ENCODE data around the gene TBRG4. TPM values are rescaled to one million over a fixed set of nuclear protein-coding genes. Genes with fewer than 3 reads are reported as not detected.

The TBRG4 gene
- polyA plus RNA-seq, 3 donors, result 32.7 to 42.2 (median 38.4) TPM

- H2AFZ ChIP-seq (ENCODE audit: insufficient read depth, low read depth, low read length, poor library complexity, severe bottlenecking), result no peak overlapping the region
- peaks cover 2 to 8% (median 2%) of the 10 kb centered on the region in 3 donors for H3K27me3 Mint-ChIP-seq (ENCODE audit: low read depth in 3 of 3)
- H3K27ac Mint-ChIP-seq, result no peak overlapping the region
- H3K4me3 ChIP-seq (replicated peaks in 1 of 3; ENCODE audit: low read depth in 2 of 3, low read length in 3 of 3), result no peak overlapping the region
- no peaks in the 10 kb centered on the region for H3K9me3 ChIP-seq (replicated peaks in 1 of 2; ENCODE audit: control insufficient read depth in 1 of 2, insufficient read depth in 1 of 2, low read length in 2 of 2)
- H3K4me2 ChIP-seq (replicated peaks; ENCODE audit: extremely low read depth, low read length, poor library complexity, severe bottlenecking), result no peak overlapping the region
- H3K9me3 Mint-ChIP-seq, result peaks cover 0 to 8% (median 0%) of the 10 kb centered on the region in 7 donors
- H3K9ac ChIP-seq (ENCODE audit: insufficient read depth, low read length, poor library complexity, severe bottlenecking), result no peak overlapping the region
- no peaks in the 10 kb centered on the region for H3K36me3 ChIP-seq (replicated peaks in 1 of 2; ENCODE audit: control insufficient read depth in 1 of 2, insufficient read depth in 2 of 2, low read length in 2 of 2)
- no peak overlapping the region for H3K27ac ChIP-seq (ENCODE audit: low read depth in 1 of 2, low read length in 2 of 2)
- no peak overlapping the region for H3K4me3 Mint-ChIP-seq
- H3K4me1 Mint-ChIP-seq, result peaks cover 10% of the 10 kb centered on the region
- H3K79me2 ChIP-seq (ENCODE audit: insufficient read depth, low read length), result no peaks in the 10 kb centered on the region
- intact Hi-C loops (cut with micrococcal nuclease), result loop anchor here in 1 of 2 donors (10.0 kb wide), 1 partner anchor 544 kb away; the partner anchor contains the start of gene DDX56
- no peaks in the 10 kb centered on the region for H3K27me3 ChIP-seq (ENCODE audit: control insufficient read depth in 2 of 2, insufficient read depth in 2 of 2, low read length in 2 of 2)
- TF ChIP-seq, protein P1, sequence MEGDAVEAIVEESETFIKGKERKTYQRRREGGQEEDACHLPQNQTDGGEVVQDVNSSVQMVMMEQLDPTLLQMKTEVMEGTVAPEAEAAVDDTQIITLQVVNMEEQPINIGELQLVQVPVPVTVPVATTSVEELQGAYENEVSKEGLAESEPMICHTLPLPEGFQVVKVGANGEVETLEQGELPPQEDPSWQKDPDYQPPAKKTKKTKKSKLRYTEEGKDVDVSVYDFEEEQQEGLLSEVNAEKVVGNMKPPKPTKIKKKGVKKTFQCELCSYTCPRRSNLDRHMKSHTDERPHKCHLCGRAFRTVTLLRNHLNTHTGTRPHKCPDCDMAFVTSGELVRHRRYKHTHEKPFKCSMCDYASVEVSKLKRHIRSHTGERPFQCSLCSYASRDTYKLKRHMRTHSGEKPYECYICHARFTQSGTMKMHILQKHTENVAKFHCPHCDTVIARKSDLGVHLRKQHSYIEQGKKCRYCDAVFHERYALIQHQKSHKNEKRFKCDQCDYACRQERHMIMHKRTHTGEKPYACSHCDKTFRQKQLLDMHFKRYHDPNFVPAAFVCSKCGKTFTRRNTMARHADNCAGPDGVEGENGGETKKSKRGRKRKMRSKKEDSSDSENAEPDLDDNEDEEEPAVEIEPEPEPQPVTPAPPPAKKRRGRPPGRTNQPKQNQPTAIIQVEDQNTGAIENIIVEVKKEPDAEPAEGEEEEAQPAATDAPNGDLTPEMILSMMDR (IDR thresholded peaks at IDR 0.05), result no peak
- H3K4me1 ChIP-seq (ENCODE audit: control insufficient read depth in 1 of 2, insufficient read depth in 2 of 2, low read length in 2 of 2), result peaks cover 0 to 7% of the 10 kb centered on the region in 2 donors
- H3K36me3 Mint-ChIP-seq, result no peaks in the 10 kb centered on the region
- no CpG with 5 or more reads among the region's 3 CpGs for WGBS (ENCODE audit: insufficient coverage)
- no peak for DNase-seq
- H4K20me1 ChIP-seq (ENCODE audit: insufficient read depth, low read length), result no peaks in the 10 kb centered on the region
Measured at GRCh38 chr7:45118889-45119331, 7.4 kb upstream of the TBRG4 start.

- no peaks in the 10 kb centered on the region for H3K79me2 ChIP-seq (ENCODE audit: insufficient read depth, low read length)
- peaks cover 2 to 8% (median 2%) of the 10 kb centered on the region in 3 donors for H3K27me3 Mint-ChIP-seq (ENCODE audit: low read depth in 3 of 3)
- WGBS (ENCODE audit: insufficient coverage), result 83% methylated on average over 1 of the region's 4 CpGs
- H3K9me3 ChIP-seq (replicated peaks in 1 of 2; ENCODE audit: control insufficient read depth in 1 of 2, insufficient read depth in 1 of 2, low read length in 2 of 2), result no peaks in the 10 kb centered on the region
- no peaks in the 10 kb centered on the region for H3K36me3 ChIP-seq (replicated peaks in 1 of 2; ENCODE audit: control insufficient read depth in 1 of 2, insufficient read depth in 2 of 2, low read length in 2 of 2)
- intact Hi-C loops (cut with micrococcal nuclease), result loop anchor here in 1 of 2 donors (10.0 kb wide), 1 partner anchor 543 kb away; the partner anchor contains the start of gene DDX56
- no peaks in the 10 kb centered on the region for H4K20me1 ChIP-seq (ENCODE audit: insufficient read depth, low read length)
- H3K27me3 ChIP-seq (ENCODE audit: control insufficient read depth in 2 of 2, insufficient read depth in 2 of 2, low read length in 2 of 2), result no peaks in the 10 kb centered on the region
- H3K4me3 Mint-ChIP-seq, result no peak overlapping the region
- TF ChIP-seq, protein P1 (IDR thresholded peaks at IDR 0.05), result no peak
- H3K27ac Mint-ChIP-seq, result no peak overlapping the region
- peaks cover 8% of the 10 kb centered on the region for H3K4me1 Mint-ChIP-seq
- no peak overlapping the region for H3K4me2 ChIP-seq (replicated peaks; ENCODE audit: extremely low read depth, low read length, poor library complexity, severe bottlenecking)
- H3K27ac ChIP-seq (ENCODE audit: low read depth in 1 of 2, low read length in 2 of 2), result no peak overlapping the region
- H3K36me3 Mint-ChIP-seq, result no peaks in the 10 kb centered on the region
- no peak for DNase-seq
- H3K4me3 ChIP-seq (replicated peaks in 1 of 3; ENCODE audit: low read depth in 2 of 3, low read length in 3 of 3), result no peak overlapping the region
- no peak overlapping the region for H2AFZ ChIP-seq (ENCODE audit: insufficient read depth, low read depth, low read length, poor library complexity, severe bottlenecking)
- H3K4me1 ChIP-seq (ENCODE audit: control insufficient read depth in 1 of 2, insufficient read depth in 2 of 2, low read length in 2 of 2), result peaks cover 0 to 7% of the 10 kb centered on the region in 2 donors
- H3K9me3 Mint-ChIP-seq, result peaks cover 0 to 8% (median 0%) of the 10 kb centered on the region in 7 donors
- no peak overlapping the region for H3K9ac ChIP-seq (ENCODE audit: insufficient read depth, low read length, poor library complexity, severe bottlenecking)
Measured at GRCh38 chr7:45118292-45118691, 6.8 kb upstream of the TBRG4 start.
